C1 segment of cervical spinal cord (tissue), 14 donors: Measurements from ENCODE around the gene ANO10.

Experiments
- DNase-seq, 14 donors: peaks; one replicate each; lab custom pipeline; 2025; lab: John Stamatoyannopoulos, UW

ANO10 gene

DNA sequence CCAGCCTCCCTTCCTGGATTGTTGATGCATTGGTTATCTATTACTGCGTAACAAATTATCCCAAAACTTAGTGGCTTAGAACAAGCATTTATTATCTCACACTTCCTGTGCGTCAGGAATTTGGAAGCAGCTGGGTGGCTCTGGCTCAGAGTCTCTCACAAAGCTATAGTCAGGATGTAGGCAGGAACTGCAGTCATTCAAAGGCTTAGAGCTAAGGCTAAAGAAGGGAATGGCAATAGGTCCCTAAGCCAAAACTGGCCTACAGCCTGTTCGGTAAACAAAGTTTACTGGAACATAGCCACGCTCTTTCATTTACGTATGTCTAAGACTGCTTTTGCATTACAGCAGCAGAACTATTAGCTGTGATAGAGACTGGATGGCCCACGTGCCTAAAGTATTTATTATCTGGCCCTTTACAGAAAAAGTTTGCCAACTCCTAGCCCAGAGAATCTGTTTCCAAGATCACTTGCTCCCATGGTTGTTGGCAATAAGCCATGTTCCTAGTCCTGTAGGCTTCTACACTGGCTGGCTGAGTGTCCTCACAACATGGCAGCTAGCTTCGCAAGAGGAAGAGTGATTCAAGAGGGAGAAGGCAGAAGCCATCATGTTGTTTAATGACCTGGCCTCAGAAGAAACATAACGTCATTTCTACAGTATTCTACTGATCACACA, 203.1 kb downstream of the ANO10 start:
- DNase-seq: no peak

DNA sequence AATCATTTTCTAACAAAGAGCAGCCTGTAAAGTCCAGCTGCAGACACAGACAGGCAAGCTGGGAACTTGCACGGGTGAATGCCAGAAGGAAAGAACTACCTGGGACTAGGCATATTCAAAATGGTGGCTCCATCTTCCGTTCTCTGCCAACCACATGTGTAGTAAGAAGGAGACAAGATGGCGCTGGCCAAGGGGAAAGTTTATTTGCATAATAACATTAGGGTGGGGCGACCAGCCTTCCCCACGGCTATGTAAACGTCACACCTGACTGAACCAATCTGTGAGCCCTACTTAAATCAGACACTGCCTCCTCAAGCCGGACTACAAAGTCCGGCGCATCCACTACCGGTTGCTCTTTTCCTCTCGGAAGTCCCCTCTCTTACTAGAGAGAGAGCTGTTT, 204.7 kb downstream of the ANO10 start:
- DNase-seq: no peak

DNA sequence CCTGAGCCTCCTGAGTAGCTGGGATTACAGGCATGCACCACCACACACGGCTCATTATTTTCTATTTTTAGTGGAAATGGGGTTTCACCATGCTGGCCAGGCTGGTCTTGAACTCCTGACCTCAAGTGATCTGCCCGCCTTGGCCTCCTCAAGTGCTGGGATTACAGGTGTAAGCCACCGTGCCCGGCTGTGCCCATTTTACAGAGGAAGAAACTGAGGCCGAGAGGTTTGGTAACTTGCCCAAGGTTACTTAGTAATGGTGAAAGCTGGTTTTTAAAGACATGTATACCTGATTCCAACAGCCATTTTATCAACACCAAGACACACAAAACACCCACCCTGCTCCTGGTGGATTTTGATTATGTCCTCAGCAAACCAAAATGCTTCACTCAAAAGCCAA, 206.7 kb downstream of the ANO10 start:
- no peak for DNase-seq

- no peak for DNase-seq
Measured at GRCh38 chr3:43413676-43414368, 208.0 kb downstream of the ANO10 start.

DNA sequence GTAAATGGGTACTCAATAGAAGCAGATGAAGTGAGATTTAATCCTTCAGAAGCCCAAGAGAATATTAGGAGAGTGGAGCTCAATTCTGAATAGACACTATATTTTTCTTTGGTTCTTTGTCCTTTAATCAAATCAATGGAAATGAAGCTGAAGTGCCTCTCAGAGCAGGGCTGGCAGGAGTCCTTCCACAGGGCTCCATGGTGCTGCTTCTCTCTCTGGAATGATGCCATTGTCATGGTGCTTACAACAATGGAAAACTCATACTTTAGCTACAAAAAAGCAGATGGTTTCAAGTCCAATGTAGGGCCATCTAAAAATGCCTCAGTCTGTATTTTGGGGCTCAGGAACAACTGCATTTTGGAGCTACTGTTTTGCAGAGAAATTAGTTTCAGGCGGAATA, 210.4 kb downstream of the ANO10 start:
- DNase-seq: peak in 10 of 14 donors; percentile 5 to 33 (median 12)

DNA sequence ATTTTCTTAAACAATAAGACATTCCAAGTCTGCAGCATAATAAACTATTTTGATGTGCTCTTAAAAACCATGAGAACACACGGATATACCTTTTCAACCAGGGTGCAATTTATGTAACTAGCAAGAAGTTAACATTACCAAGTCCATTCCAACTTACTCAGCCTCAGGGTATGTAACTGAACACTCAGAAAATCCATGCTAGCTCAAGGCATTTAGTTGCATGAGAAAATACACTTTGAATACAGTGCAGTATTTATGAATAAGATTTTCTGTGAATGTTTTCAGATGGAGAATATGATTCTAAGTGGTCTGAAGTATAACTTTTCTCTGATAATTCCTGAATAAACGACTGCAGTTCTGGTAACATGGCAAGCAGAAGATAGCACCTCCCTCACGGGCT, 211.2 kb downstream of the ANO10 start:
- DNase-seq: no peak

DNA sequence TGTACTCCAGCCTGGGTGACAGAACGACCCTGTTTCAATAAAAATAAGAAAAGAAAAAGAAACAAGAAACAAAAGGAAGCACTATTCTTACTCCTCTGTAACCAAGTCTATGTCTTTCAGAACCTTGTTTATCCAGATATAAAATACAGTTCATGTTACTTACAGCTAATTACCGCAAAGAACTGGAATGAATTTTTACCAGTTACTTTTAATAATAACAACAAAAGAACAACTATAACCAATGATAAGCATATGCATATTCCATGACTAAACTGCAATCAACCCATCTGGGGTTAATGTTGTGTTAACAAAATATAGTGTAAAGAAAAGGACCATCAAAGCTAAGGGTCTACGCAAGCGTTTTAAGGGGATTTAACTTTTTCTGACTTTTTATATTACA, 212.3 kb downstream of the ANO10 start:
- no peak for DNase-seq

GRCh38 chr3:43406643-43407023, 215.2 kb downstream of the ANO10 start:
- DNase-seq: no peak

DNA sequence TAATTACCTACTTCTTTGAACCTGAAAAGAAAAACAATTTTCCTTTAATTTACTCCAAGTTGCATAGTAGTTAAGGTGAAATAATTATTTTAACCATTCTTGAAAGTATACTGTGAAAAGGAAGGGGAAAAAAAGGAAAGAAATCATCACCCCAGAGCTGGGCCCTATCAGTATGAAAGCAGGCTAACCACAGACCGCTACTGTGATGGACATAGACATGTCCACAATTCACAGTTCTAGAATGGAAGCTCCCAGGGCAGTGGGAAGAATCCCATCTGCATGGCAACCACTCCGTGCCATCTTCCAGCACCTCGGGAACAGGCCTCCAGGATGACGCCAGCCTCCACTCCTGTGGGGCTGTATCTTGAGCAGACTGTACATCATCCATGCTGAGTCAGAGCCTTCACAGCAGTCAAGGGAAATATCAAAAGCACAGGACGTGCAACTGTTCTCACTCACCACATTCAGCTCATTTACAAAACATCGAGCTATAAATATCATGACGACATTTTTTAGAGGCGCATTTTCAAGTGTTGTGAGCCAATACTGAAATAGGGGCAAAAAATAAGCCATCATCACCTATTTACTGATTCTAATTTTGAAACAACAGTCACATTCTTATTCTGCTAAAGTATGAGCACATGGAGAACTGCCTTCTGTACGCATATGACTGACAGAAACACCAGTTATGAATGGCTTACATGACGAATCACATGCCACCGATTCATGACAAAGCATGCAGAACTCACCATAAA, 215.7 kb downstream of the ANO10 start:
- peak in 1 of 14 donors; percentile 30 for DNase-seq

DNA sequence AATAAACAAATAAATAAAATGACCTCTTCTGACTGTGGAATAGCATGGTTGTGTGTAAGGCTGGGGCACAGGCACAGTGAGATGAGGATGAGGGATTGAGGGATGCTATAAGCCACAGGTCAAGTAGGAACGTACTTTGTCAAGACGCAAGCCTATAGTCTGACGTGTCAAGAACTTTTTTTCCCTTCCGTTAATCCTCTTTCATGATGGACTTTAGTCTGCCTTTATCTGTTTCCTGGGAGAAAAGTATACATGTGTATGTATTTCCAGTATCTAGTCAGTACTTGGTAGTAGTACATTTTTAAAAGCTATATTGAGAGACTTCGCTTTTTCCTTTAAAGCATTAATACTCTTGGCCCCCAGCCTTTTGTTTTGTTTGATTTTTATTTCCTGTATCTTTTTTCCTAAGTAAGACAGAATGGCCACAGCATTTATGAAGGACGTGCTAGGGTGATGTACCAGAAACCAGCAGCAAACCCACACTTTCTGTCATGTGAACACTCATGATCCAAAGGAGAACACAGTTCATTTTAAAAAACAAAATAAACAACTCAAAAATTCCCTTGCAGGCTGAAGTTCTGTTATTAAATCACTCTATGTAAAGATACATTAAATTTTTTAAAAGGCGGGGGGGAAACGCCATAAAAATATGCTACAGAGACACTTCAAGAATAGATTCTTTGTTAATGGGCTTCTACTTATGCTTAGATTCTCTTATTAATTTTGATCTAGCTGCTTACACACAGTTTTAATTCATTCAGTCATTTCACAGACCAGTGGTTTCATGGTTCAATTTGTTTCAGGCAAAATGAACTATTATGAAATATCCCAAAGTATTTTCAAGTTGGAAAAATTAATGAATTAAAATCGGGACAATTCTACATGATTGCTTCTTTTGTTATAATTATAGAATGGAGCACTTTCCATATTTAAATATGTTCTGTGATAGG, 220.8 kb downstream of the ANO10 start:
- no peak for DNase-seq

DNA sequence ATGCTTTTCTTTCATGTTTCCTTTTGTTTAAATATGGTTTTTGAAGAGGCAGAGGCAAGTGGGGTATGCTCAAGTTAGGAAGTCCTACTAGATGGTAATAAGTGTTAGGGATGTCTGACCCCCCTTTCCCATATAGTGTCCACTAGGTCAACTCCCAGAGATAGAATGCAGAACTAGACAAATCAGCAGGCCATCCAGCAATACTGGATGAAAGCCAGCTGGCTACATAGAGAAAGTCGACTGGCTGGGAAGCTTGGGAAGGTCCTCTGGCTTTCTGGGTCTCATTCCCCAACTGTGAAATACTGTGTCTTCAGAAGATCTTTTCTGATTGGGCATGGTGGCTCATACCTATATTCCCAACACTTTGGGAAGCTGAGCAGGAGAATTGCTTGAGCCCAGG, 221.6 kb downstream of the ANO10 start:
- no peak for DNase-seq

- no peak for DNase-seq
Measured at GRCh38 chr3:43399034-43399433, 222.8 kb downstream of the ANO10 start.

DNA sequence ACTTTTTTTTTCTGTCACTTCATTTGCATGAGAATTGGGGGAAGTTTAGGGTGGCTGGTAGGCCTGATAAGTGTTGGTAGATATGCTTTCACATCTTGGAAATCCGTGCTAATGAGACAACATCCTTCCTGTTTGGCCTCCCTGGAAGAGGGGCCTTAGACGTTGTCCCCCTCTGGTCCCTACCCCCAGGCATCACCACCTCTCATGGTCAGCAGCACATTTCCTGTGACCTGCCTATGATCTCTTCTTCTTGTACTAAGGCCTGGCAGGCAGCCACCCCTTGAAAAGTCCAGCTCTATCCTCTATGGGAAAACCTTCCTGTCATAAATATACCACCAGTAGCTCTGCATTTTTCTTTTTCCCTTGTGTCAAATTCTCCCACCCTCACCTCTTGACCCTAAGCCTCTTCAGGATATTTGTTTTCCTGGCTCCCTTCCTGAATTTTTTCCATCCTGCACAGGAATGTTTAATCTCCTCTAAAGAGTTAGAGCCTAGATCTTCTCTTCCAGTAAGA, 227.7 kb downstream of the ANO10 start:
- DNase-seq: no peak

DNA sequence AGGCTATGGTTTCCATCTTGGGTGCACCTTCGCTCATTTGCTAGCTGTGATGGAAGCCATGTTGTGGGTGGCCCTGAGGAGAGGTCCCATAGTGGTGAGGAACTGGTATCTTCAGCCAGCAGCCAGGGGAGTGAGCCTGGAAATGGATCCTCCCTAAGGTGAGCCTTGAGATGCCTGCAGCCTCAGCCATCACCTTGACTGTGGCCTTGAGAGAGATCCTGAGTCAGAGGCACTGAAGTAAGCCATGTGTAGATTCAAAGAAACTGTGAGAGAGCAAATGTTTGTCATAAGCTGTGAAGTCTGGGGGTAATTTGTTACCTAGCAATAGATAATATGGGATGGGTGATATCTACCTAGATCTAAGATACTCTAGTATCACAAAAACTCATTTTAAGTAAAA, 230.2 kb downstream of the ANO10 start:
- no peak for DNase-seq

DNA sequence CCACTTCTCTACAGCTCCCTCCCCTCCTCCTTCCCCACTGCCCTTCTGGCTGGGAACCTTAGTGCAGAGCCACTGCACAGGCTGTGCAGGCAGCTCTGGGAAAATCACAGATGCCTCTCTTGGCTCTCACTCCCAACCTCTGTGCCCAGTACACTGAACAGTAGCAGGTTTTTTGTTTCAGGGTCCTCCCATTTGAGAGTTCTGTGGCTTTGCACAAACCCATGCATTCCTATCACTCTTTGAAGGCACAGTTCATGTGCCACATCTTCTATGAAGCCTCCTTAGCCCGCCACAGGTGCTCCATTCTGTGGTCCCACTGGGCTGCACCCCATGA, 231.6 kb downstream of the ANO10 start:
- no peak for DNase-seq

- peak in 2 of 14 donors; percentile 6 to 19 for DNase-seq
Measured at GRCh38 chr3:43389388-43390254, 232.2 kb downstream of the ANO10 start.

DNA sequence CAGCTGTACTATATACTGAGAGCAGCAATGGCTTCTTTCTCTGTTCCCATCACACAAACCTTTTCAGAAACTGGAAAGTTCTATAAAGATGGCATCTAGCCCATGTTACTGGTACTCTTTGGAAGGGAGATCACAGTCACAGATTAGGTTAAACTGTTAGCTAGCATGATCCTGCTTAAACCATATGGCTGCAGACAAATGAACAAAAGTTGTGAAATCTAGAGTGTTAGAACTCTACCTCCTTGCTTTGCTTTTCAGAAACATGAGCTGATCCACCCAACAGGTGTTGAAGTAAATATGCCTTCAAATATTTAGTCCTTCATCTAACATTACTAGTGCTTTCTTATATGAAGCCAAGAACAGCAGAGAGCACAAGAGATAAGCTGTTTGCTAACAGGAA, 232.9 kb downstream of the ANO10 start:
- DNase-seq: no peak

GRCh38 chr3:43388175-43388574, 233.6 kb downstream of the ANO10 start:
- DNase-seq: no peak

- DNase-seq: no peak
Measured at GRCh38 chr3:43379343-43379742, 242.5 kb downstream of the ANO10 start.

GRCh38 chr3:43378066-43378935, 243.5 kb downstream of the ANO10 start:
- no peak for DNase-seq
